Uterus (tissue), 4 donors: ENCODE data around the gene DNASE1L2. TPM values are rescaled to one million over a fixed set of nuclear protein-coding genes. Genes with fewer than 3 reads are reported as not detected.

ENCODE experiments used
- DNase-seq, 2 donors: peaks; one replicate each; pipeline ENCODE4 v3.0.0-alpha.2; 2019 to 2020
- H3K27ac ChIP-seq, 2 donors: fragments of 200-600 bp; sonication (generic); 1 replicate in 1 of 2; 2 replicates in 1 of 2; pipeline ENCODE4 v1.5.1; 2016 to 2018
- H3K27me3 ChIP-seq, 2 donors: fragments of 200-600 bp; sonication (generic); one replicate each; pipeline ENCODE4 v1.5.1; 2018 to 2019; ENCODE audit warnings: control low read depth in 1 of 2
- H3K36me3 ChIP-seq, 2 donors: fragments of 200-600 bp; sonication (generic); one replicate each; pipeline ENCODE4 v1.5.1; 2019; ENCODE audit warnings: control low read depth in 1 of 2
- H3K4me1 ChIP-seq, 2 donors: fragments of 200-600 bp; sonication (generic); one replicate each; pipeline ENCODE4 v1.5.1; 2018 to 2019; ENCODE audit warnings: control low read depth in 1 of 2
- H3K4me3 ChIP-seq, 2 donors: fragments of 200-600 bp; sonication (generic); 1 replicate in 1 of 2; 2 replicates in 1 of 2; pipeline ENCODE4 v1.5.1; 2018 to 2019; ENCODE audit warnings: mild to moderate bottlenecking in 1 of 2
- H3K9me3 ChIP-seq, 2 donors: fragments of 200-600 bp; sonication (generic); one replicate each; pipeline ENCODE4 v1.5.1; 2019; ENCODE audit warnings: control low read depth in 1 of 2
- POLR2A ChIP-seq, 2 donors: fragments of 450-650 bp; IDR thresholded peaks; one replicate each; pipeline ENCODE4 v1.6.1; 2016; ENCODE audit warnings: antibody characterized with exemption in 2 of 2, mild to moderate bottlenecking in 1 of 2, moderate library complexity in 1 of 2
- intact Hi-C: fragments of 100-400 bp; cut with DNase I; formaldehyde crosslinking; loops from one replicate; pipeline ENCODE4 v1.15.1; 2023; ENCODE audit warnings: low total_unique reads
- total RNA-seq, 4 donors: library from RNA; depleted of rRNA in 3 of 4; stranded (reverse); fragments of >200 nt in 3 of 4; gene quantifications; one replicate each; pipeline versions ENCODE4 v1.1.0 to v1.2.4, GENCODE V29; 2014 to 2023
- TF ChIP-seq, protein P1 (sequence below), 4 experiments: fragments of 200-600 bp in 2 of 4; fragments of 450-650 bp in 2 of 4; sonication (generic) in 2 of 4; IDR thresholded peaks; one replicate each; pipeline ENCODE4 v1.5.1; 2016 to 2019; ENCODE audit warnings: antibody characterized with exemption in 4 of 4, mild to moderate bottlenecking in 2 of 4, moderate library complexity in 1 of 4
- donor health status: DM: yes; HTN: yes; CAD: no.

Gene DNASE1L2
- total RNA-seq, 4 donors from 2014 or later, result 0.97 to 1.2 TPM; not detected in 2

DNA sequence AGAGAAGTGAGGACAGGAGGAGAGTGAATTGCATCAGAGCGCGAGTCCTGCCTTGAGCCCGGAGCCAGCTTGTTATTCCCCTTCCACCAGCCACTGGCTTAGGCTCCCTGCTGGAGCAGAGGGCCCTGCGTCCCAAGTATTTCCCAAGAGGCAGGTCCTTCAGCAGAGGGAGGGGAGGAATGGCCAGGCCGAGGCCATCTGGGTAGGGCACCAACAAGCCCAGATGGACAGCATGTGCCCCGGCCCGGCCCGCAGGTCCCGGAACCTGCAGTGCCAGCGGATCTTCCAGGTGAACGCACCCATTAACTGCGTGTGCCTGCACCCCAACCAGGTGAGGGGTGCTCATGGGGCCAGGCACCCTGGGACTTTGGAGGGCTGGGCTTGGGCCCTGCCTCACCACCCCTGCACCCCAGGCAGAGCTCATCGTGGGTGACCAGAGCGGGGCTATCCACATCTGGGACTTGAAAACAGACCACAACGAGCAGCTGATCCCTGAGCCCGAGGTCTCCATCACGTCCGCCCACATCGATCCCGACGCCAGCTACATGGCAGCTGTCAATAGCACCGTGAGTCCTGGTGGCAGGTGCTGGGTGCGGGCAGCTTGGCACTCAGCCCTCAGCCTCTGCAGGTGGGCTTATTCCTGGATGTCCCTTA lies 29.3 kb upstream of the DNASE1L2 start:
- H3K4me3 ChIP-seq, result no peak overlapping the region
- intact Hi-C loops, result no loop called here
- DNase-seq, result no peak
- H3K4me1 ChIP-seq, result peaks cover 0 to 3% of the 10 kb centered on the region in 2 donors
- no peaks in the 10 kb centered on the region for H3K9me3 ChIP-seq
- TF ChIP-seq, protein P1, sequence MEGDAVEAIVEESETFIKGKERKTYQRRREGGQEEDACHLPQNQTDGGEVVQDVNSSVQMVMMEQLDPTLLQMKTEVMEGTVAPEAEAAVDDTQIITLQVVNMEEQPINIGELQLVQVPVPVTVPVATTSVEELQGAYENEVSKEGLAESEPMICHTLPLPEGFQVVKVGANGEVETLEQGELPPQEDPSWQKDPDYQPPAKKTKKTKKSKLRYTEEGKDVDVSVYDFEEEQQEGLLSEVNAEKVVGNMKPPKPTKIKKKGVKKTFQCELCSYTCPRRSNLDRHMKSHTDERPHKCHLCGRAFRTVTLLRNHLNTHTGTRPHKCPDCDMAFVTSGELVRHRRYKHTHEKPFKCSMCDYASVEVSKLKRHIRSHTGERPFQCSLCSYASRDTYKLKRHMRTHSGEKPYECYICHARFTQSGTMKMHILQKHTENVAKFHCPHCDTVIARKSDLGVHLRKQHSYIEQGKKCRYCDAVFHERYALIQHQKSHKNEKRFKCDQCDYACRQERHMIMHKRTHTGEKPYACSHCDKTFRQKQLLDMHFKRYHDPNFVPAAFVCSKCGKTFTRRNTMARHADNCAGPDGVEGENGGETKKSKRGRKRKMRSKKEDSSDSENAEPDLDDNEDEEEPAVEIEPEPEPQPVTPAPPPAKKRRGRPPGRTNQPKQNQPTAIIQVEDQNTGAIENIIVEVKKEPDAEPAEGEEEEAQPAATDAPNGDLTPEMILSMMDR (IDR thresholded peaks at IDR 0.05), result no peak
- TF ChIP-seq POLR2A (IDR thresholded peaks at IDR 0.05), result no peak
- H3K27me3 ChIP-seq, result no peaks in the 10 kb centered on the region
- no peak overlapping the region for H3K27ac ChIP-seq
- H3K36me3 ChIP-seq, result no peaks in the 10 kb centered on the region

DNA sequence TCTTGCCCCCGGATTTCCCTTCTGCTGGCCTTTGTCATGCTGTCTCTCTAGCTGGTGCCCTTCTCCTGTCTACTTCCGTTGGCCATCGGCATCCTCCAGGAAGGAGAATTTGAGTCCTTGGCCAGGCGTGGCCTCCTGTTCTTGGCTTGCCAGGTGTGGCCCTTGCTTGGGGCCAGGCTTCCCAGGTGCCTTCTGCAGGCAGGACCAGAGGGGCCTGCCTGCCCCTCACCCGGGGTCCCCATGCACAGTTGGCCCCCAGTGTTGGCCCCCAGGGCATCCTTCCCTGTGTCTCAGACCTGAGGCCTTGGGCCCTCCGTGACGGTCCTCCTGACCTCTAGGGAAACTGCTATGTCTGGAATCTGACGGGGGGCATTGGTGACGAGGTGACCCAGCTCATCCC lies 28.4 kb upstream of the DNASE1L2 start:
- H3K36me3 ChIP-seq, result no peaks in the 10 kb centered on the region
- no peaks in the 10 kb centered on the region for H3K27me3 ChIP-seq
- H3K9me3 ChIP-seq, result no peaks in the 10 kb centered on the region
- DNase-seq, result no peak
- TF ChIP-seq POLR2A (IDR thresholded peaks at IDR 0.05), result no peak
- TF ChIP-seq, protein P1 (IDR thresholded peaks at IDR 0.05), result no peak
- intact Hi-C loops, result no loop called here
- H3K4me3 ChIP-seq, result no peak overlapping the region
- H3K4me1 ChIP-seq, result peaks cover 0 to 3% of the 10 kb centered on the region in 2 donors
- H3K27ac ChIP-seq, result no peak overlapping the region

DNA sequence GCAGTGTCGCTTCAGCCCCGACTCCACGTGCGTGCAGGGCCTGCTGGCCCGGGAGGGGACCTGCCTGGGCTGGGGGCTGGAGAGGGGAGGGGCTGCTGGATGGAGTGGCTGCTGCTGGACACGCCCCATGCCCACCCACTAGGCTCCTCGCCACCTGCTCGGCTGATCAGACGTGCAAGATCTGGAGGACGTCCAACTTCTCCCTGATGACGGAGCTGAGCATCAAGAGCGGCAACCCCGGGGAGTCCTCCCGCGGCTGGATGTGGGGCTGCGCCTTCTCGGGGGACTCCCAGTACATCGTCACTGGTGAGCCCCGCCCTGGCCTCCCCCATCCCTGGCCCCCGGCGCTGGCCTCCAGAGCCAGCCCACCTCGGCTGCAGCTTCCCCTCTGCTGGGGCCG lies 27.9 kb upstream of the DNASE1L2 start:
- Histone ChIP-seq H3K27ac (no peak overlapping the region), H3K9me3 (no peaks in the 10 kb centered on the region), H3K4me3 (no peak overlapping the region), H3K4me1 (peaks cover 0 to 5% of the 10 kb centered on the region in 2 donors), H3K36me3 (no peaks in the 10 kb centered on the region), H3K27me3 (no peaks in the 10 kb centered on the region)
- intact Hi-C loops, result no loop called here
- no peak for DNase-seq
- TF ChIP-seq, protein P1 (IDR thresholded peaks at IDR 0.05), result no peak
- no peak for TF ChIP-seq POLR2A (IDR thresholded peaks at IDR 0.05)

DNA sequence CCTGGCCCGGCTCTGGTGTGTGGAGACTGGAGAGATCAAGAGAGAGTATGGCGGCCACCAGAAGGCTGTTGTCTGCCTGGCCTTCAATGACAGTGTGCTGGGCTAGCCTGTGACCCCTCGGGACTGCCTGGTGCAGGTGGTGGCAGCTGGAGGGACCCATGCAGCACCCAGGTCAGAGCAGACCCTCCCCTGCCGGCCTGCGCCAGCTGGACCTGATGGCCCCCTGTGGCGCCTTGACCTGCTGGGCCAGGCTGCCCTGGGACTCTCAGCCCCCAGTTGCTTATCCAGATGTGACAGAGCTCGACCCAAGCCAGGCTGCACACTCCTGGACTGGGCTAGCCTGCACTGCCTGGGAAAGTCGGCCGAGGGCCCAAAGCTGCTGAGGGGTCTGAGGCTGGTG lies 27.5 kb upstream of the DNASE1L2 start:
- H3K27me3 ChIP-seq, result no peaks in the 10 kb centered on the region
- intact Hi-C loops, result no loop called here
- H3K4me3 ChIP-seq, result no peak overlapping the region
- TF ChIP-seq POLR2A (IDR thresholded peaks at IDR 0.05), result no peak
- TF ChIP-seq, protein P1 (IDR thresholded peaks at IDR 0.05), result no peak
- H3K27ac ChIP-seq, result no peak overlapping the region
- peaks cover 0 to 10% of the 10 kb centered on the region in 2 donors for H3K4me1 ChIP-seq
- no peaks in the 10 kb centered on the region for H3K36me3 ChIP-seq
- H3K9me3 ChIP-seq, result no peaks in the 10 kb centered on the region
- DNase-seq, result no peak

DNA sequence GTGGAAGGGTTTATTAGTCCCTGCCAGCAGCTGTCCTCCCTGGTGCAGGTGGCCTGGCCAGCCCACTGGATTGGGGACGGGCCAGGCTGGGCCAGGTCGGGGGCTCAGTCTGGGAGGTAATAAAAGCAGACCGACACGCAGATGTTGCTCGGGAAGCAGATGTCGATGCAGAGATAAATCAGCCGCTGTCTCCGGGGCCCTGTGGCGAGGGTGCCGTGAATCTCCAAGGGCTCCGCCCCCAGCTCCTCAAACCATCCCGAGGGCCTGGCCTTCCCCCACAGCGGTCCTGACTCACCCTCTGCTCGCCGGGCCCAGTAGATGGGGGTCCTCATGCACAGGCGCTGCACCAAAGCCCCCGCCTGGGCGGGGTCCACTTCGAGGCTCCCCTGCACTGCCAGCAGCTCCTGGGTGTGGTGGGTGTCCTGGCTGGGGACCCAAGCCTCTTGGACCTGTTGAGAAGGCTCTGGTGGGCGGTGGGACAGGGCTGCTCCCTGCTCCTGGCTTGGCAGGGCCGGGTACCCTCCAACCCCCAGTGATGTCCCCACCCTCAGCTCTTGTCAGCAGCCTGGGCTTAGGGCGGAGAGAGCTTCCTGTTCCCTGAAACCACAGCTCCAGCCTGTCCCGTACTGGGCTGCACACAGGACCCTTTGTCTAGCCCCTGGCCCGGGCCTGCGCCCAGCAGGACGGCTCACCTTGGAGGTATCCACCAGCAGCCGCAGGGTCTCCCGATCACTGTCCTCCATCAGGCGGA lies 26.8 kb upstream of the DNASE1L2 start:
- peaks cover 0 to 15% of the 10 kb centered on the region in 2 donors for H3K4me1 ChIP-seq

More for the DNA sequence above, 26.8 kb upstream of the DNASE1L2 start:
- Histone ChIP-seq H3K36me3 (no peaks in the 10 kb centered on the region), H3K27ac (no peak overlapping the region), H3K27me3 (no peaks in the 10 kb centered on the region), H3K4me3 (no peak overlapping the region), H3K9me3 (no peaks in the 10 kb centered on the region)
- intact Hi-C loops, result loop anchor here (10.0 kb wide), 1 partner anchor 55 kb away; the partner anchor contains the start of gene TRAF7
- TF ChIP-seq POLR2A (IDR thresholded peaks at IDR 0.05), result no peak
- TF ChIP-seq, protein P1 (IDR thresholded peaks at IDR 0.05), result no peak
- DNase-seq, result no peak
